PFSK-1 (cell line): ENCODE measurements around the gene C10orf120.

Experiments
- FOXP2 ChIP-seq: optimal IDR thresholded peaks from 2 replicates; pipeline ENCODE3; 2011; ENCODE audit warnings: borderline replicate concordance, control low read depth, inconsistent platforms; ENCODE audit not compliant: insufficient read depth; ENCODE audit errors: extremely low read length, extremely low read depth
- POLR2AphosphoS5 ChIP-seq: IDR thresholded peaks from 2 replicates; pipeline ENCODE4 v1.6.1; 2012; ENCODE audit warnings: low read depth, mild to moderate bottlenecking, control low read depth, low read length, moderate library complexity
- TAF1 ChIP-seq: IDR thresholded peaks from 2 replicates; pipeline ENCODE4 v1.6.1; 2012; ENCODE audit warnings: low read length, control low read depth, borderline replicate concordance; ENCODE audit not compliant: insufficient read depth
- TF ChIP-seq, protein P1 (sequence below), 2 experiments: IDR thresholded peaks; 2 replicates each; pipeline versions ENCODE4 v1.6.1 to v1.8.0; 2011 to 2012; ENCODE audit warnings: low read depth in 2 of 2, low read length in 2 of 2, control low read depth in 1 of 2, inconsistent platforms in 1 of 2, mild to moderate bottlenecking in 1 of 2, moderate library complexity in 1 of 2; ENCODE audit not compliant: insufficient read depth in 1 of 2

DNA sequence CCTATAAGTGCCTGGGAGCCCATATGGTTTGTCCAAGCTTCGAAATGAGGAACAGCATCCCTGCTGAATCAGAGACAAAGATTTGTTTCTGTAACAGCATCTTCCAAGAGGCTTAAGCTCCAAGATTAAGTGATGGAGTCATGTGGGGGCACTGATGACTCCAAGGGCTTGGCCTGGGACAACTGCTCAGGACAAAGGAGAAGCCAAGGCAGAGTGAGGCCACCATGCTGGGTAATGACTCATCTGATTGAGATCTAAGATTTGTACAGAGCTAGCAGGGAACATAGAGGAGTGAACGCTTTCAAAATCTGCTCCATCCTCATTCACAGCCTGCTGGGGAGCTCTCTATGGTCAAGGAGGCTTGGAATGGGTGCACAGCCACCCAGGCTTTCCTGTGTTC, 49.3 kb downstream of the C10orf120 start:
- TF ChIP-seq POLR2AphosphoS5 (no peak), TAF1 (no peak), FOXP2 (no peak)
- TF ChIP-seq, protein P1, sequence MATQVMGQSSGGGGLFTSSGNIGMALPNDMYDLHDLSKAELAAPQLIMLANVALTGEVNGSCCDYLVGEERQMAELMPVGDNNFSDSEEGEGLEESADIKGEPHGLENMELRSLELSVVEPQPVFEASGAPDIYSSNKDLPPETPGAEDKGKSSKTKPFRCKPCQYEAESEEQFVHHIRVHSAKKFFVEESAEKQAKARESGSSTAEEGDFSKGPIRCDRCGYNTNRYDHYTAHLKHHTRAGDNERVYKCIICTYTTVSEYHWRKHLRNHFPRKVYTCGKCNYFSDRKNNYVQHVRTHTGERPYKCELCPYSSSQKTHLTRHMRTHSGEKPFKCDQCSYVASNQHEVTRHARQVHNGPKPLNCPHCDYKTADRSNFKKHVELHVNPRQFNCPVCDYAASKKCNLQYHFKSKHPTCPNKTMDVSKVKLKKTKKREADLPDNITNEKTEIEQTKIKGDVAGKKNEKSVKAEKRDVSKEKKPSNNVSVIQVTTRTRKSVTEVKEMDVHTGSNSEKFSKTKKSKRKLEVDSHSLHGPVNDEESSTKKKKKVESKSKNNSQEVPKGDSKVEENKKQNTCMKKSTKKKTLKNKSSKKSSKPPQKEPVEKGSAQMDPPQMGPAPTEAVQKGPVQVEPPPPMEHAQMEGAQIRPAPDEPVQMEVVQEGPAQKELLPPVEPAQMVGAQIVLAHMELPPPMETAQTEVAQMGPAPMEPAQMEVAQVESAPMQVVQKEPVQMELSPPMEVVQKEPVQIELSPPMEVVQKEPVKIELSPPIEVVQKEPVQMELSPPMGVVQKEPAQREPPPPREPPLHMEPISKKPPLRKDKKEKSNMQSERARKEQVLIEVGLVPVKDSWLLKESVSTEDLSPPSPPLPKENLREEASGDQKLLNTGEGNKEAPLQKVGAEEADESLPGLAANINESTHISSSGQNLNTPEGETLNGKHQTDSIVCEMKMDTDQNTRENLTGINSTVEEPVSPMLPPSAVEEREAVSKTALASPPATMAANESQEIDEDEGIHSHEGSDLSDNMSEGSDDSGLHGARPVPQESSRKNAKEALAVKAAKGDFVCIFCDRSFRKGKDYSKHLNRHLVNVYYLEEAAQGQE (IDR thresholded peaks at IDR 0.05; ENCODE audit: insufficient read depth in 1 of 2, low read depth in 2 of 2, low read length in 2 of 2) = no peak
